Activated CD8-positive, alpha-beta memory T cell treated with anti-CD3 and anti-CD28 coated beads for 4 hours (primary cell): Measurements from ENCODE around the gene TPPP.
"Not testable (repeated sequence)": the region's sequence is repeated elsewhere in the genome, so short reads cannot be mapped to it uniquely, and the experiment has no call there.

Experiments
- DNase-seq, 2 donors: peaks; one replicate each; pipeline ENCODE4 v3.0.0-alpha.2; 2020; ENCODE audit warnings: low read depth in 2 of 2

TPPP gene

DNA sequence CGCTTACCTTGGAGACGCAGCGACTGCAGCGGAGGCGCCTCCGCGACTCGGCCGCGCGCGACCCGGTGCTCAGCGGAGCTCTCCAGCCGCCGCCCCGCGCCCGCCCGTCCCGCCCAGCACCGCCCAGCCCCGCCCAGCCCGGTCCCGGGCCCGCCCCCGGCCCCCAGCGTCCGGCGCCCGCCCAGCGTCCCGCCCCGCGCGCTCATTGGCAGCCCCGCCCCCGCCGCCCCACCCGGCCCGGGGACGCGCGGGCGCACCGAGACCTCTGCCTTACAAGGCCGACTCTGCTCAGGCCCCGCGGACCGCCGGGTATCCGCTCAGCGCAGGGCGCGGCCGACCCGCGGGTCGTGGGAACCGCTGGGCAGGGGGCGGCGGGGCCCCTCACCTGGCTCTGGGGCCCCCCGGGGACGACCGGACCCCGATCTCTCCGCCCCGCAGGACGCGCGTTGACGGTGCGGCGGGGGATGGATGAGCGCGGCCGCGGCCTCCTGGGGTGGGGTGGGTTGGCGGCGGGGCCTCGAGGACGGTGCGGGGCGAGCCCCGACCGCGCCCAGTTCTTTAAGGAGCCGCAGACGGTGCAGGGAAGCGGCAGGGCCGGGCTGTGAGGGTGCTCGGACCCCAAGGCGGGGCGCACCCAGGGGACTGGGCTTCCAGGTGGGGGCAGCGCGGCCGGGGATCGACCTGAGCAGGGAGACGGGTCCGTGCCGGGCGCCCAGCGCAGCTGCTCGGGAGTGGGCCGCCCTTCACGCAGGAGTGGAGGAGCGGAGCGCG lies at the start of gene TPPP:
Gene TPPP, minus strand, starts transcription at position 82 of the 771 bp plus-strand sequence. CDS start 15,292 bp downstream, outside the sequence.
- peak; percentile 45 to 61 for DNase-seq

DNA sequence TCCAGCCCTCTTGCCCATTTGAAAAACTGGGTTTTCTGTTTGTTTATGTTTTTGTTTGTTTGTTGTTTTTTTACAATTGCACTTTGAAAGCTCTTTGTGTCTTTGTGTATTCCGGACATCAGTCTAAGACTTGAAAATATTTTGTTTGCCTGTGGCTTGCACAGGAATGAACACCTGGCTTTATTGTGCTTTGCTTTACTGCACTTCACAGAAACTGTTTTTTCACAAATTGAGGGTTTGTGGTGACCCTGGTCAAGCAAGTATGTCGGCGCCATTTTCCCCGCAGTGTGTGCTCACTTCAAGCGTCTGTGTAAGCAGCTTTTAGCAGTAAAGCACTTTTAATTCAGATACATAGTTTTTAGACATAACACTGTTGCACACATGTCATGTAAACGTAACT lies 49.1 kb upstream of the TPPP start:
- DNase-seq, result not testable (repeated sequence)

DNA sequence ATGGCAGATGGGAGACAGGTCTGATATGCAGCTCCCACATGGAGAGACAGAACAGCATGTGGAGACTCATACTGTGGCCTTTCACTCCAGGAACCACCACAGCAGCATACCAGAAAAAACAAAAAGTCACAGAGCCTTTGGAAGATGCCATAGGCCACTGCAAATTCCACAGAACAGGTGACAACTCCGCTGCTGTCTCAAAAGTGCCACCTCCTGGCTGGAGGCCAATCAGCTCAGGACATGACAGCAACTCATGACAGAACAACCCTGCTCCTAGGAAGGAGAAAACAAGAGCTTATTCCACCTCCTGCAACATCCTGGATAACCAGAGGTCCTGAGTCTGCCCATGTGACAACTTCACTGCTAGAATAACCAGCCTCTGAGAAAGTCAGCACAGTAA lies 41.0 kb upstream of the TPPP start:
- not testable (repeated sequence) for DNase-seq

DNA sequence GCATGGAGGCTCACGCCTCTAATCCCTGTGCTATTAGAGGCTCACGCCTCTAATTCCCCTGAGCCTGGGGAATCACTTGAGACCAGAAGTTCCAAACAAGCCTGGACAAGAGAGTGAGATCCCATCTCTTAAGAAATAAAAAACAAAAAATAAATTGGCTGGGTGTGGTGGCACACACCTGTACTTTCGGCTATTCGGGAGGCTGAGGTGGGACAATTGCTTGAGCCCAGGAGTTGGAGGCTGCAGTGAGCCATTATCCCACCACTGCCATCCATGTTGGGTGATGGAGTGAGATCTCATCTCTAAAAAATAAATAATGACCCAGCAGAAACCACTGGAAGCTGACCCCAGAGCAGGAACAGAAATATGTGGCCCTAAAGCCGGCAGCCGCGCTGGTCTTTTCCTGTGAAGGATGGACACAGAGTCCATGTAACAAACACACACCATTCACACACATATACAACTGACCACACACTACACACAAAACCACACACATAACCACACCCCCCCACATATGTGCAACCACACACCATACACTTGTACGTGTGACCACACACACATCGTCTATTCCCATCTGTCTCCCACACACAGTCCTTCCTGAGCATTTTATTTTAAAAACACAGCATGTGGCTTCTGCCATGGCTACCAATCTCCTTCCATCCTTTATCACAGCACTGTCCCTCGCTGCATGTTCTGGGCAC lies 39.8 kb upstream of the TPPP start:
- DNase-seq, result not testable (repeated sequence)

DNA sequence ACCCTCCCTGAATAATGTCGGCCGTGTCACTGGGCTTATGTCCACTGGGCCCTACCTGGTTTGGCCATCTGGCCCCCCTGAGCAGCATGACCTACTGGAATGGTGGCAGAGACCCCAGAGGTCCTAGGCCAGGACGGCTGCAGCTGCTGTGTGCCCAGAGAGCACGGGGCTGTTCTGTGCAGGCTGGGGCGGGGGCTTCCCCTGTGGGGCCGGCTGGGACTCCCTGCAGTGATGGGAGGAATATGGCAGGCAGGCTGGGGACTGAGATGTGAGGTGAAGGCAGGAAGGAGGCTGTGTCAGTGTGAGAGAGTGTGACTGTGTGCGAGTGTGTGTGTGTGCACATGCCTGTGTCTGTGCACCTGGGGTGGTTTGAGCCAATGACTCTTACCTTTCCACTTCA lies 36.1 kb upstream of the TPPP start:
- not testable (repeated sequence) for DNase-seq

DNA sequence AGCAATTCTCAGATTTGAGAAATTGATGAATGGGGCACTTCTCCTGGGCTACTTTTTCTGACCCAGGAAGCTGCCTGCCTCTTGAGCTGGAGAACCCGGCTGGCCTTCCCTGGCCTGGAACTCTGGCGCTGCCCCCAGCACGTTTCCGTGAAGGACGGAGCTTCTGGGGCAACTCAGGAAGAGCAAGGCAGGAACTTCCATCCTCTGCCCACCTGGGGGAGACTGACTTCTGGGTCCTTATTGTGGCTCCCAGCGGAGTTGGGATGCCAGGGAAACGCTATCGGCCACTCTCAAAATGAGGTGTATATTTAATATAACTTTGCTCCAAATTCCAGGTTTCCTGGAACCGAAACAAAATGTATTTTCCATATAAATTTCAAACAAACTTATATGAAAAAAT lies 33.9 kb upstream of the TPPP start:
- not testable (repeated sequence) for DNase-seq

DNA sequence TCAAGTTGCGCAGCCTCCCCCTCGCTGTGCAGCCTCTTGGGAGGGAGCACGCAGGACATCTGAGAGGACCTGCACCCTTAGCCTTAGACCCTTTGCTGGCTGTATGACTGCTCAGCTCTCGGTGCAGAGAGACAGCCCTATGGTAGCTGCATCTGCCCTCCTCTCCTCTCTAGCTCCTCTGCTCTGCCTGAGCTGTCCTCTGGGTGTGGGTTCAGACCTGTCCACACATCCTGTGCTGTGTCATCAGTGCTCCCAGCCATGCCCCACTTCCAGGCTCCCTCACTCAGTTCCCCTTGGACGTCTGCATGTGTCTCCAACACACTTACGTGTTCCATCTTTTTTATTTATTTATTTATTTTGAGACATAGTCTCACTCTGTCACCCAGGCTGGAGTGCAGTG lies 30.7 kb upstream of the TPPP start:
- DNase-seq, result not testable (repeated sequence)

GRCh38 chr5:723309-723708 lies 30.2 kb upstream of the TPPP start:
- DNase-seq, result not testable (repeated sequence)

DNA sequence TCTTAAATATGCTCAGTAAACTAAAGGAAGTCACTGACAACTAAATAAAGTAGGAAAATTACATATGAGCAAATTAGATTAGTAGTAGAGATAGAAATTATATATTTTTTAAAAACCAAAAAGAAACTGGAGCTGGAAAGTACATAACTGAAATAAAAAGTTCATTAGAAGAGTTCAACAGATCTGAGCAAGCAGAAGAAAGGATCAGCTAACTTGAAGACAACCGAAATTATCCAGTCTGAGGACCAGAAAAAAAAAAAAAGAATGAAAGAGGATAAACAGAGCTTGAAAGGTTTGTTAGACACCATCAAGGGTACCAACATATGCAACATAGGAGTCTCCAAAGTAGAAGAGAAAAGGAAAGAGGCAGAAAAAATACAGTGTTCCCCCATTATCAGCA lies 26.2 kb upstream of the TPPP start:
- not testable (repeated sequence) for DNase-seq

GRCh38 chr5:717143-717542 lies 24.0 kb upstream of the TPPP start:
- DNase-seq, result no peak

DNA sequence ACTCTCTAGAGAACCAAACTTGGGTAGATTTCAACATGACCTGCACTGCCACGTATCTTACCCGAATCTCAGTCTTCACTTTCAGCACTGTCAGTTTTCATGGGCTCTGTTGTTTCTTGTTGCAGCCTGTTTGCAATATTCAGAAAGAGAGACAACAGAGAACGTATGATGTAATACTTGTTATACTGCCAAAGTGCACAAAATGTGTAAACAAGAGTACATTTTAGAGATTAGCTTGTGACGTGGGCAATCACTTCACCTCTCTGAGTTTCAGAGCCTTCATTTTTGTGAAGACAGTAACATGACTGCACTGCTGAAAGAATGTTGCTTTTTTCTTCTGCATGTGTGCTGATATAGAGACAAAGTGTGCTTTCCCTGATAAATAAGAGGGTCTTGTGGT lies 23.6 kb upstream of the TPPP start:
- DNase-seq, result not testable (repeated sequence)

DNA sequence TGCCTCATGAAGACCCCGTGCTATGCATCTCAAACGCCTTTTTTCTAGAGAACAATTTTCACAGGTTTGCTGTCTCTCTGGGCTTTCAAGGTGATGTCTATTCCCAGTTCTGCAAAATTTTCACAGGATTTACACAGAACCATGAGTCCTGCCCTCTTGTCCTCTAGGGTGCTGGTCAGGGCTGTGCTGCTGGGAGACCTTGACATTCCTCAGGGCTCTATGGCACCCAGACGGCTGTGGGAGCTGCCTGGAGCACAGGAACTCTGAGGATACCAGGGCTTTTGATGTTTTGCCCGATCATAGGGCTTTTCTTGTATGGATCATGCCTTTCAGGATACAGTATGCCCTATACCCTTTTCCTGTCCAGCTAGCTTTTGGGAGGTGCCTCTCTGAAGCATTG lies 22.5 kb upstream of the TPPP start:
- DNase-seq, result not testable (repeated sequence)

GRCh38 chr5:714215-715118 lies 21.3 kb upstream of the TPPP start:
- not testable (repeated sequence) for DNase-seq

DNA sequence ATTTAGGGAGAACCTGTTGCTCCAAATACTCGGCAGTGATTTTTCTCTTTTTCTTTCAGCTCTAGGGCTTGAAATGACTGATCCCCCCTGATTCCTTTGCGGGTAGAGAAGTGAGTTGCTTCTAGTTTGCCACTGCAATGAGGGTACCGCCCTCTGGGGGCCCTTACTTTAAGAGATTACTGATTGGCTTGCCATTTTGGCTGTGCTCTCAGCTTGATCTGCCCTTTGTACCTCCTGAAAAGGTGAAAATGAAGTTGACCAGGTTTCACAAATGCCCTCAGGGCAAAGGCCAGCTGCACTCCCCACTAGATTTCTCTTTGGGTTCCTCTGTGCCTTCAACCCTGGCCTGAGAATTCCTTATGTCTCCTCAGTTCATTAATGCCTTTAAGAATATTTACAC lies 20.5 kb upstream of the TPPP start:
- not testable (repeated sequence) for DNase-seq

DNA sequence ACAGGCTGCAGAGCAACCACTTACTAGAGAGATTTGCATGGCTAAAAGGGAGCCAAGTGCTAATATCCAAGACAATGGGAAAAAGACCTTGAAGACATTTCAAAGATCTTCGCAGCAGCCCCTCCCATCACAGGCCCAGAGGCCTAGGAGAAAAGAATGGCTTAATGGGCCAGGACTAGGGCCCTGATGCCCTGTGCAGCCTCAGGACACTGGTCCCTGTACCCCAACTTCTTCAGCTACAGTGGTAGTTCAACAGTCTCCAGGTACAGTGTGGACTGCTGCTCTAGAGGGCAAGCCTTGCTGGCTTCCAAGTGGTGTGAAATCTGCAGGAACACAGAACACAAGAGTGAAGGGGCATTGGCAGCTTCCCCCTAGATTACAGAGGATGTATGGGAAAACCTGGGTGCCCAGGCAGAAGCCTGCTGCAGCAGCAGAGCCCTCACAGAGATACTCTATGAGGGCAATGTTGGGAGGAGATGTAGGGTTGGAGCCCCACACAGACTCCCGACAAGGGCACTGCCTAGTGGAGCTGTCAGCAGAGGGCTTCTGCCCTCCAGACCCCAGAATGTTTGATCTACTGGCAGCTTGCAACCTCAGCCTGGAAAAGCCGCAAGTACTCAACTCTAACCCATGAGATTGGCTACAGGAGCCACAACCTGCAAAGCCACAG lies 15.8 kb upstream of the TPPP start:
- DNase-seq, result not testable (repeated sequence)

- DNase-seq, result not testable (repeated sequence)
These were observed 15.2 kb upstream of the TPPP start for GRCh38 chr5:708374-708773.

DNA sequence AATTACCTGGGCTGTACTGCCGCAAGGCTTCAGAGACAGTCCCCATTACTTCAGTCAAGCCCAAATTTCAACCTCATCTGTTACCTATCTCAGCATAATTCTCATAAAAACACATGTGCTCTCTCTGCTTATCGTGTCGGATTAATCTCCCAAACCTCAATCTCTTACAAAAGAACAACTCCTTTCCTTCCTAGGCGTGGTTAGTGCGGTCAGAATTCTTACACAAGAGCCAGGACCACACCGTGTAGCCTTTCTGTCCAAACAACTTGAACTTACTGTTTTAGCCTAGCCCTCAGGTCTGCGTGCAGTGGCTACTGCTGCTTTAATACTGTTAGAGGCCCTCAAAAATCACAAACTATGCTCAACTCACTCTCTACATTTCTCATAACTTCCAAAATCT lies 13.0 kb upstream of the TPPP start:
- not testable (repeated sequence) for DNase-seq

DNA sequence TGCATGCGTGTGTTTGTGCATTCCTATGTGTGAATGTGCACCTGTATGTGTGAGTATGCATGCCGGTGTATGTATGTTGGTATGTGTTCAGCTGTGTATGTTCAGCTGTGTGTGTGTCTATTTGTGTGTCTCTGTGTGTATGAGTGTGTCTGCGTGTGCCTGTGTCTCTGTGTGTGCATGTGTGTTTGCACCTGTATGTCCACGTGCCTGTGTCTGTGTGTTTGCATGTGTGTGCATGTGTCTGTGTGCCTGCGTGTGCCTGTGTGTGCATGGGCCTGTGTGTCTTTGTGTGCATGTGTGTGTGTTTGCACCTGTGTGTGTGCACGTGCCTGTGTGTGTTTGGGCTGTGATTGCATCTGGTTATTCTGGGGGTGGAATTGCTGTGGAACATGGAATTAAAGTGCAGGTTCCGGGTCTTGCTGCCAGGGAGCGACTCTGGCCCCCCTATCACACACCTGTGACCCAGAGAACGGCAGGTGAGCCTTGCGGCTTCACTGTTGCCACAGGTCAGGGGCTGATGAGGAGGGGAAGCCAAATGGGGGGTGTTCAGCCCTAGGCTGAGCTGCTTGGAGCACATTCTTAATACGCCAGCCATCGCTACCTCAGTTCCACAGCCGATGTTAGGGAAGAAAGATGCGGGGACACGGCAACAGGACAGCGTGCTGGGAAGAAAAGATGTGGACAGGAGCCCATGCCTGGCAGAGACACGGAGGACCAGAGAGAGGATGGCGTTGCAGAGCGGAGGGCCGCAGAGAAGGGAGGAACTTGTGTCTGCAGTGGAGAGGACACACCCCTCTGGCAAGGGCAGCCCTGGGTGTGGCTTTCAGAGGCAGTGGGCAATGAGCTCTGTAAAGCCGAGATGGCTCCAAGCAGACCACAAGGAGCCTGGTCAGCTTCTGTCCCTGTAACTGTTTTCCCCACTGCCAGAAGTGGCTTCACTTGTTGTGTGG lies 3.9 kb upstream of the TPPP start:
- DNase-seq, result not testable (repeated sequence)

DNA sequence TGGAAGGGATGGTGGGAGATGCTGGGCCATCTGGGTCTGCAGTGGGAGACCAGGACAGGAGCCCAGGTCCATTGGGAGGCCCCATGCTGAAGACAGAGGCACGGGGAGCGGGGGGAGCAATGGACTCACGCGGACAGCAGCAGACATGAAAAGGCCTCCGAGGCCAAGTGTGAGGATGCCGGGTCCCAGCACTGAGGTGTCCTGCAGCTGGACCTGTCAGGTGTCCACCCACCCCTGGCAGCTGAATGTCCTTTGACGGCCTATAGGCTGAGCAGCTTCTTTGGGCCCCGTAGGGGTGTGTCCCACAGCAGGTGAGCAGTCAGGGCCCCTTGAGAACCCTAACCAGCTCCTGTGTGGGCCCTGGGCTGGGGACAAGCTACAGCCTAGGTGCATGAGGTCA lies 3.0 kb upstream of the TPPP start:
- not testable (repeated sequence) for DNase-seq

GRCh38 chr5:695475-695874 lies 2.3 kb upstream of the TPPP start:
- DNase-seq, result not testable (repeated sequence)
